Stimulated activated naive B cell treated with anti-CD40 and anti-IgM and Interleukin-4, amounts not matched to agents 10 μg/mL and 1 μg/mL and 100 μg/mL, for 72 hours (primary cell): ENCODE data around the gene RCAN2.
"Not testable (repeated sequence)": the region's sequence is repeated elsewhere in the genome, so short reads cannot be mapped to it uniquely, and the experiment has no call there.

Source experiments
- ATAC-seq, 2 donors: fragments of 150-1000 bp; cut with Tn5 transposase; replicated peaks; 2 replicates each; pipeline ENCODE4 v1.10.0; 2021; ENCODE audit warnings: moderate library complexity in 1 of 2
- DNase-seq: peaks from one replicate; pipeline ENCODE4 v3.0.0; 2021
- H3K27ac Mint-ChIP-seq: one replicate; pipeline ENCODE4 v1.8.0; 2022; ENCODE audit warnings: mild to moderate bottlenecking, mixed read lengths
- H3K27me3 Mint-ChIP-seq, 2 donors: one replicate each; pipeline ENCODE4 v1.8.0; 2022; ENCODE audit warnings: mixed read lengths in 2 of 2
- H3K36me3 Mint-ChIP-seq, 2 donors: one replicate each; pipeline ENCODE4 v1.8.0; 2022; ENCODE audit warnings: mixed read lengths in 2 of 2, mild to moderate bottlenecking in 1 of 2
- H3K4me1 Mint-ChIP-seq, 2 donors: one replicate each; pipeline ENCODE4 v1.8.0; 2022; ENCODE audit warnings: mixed read lengths in 2 of 2, mild to moderate bottlenecking in 1 of 2
- H3K4me3 Mint-ChIP-seq, 2 donors: one replicate each; pipeline ENCODE4 v1.8.0; 2022; ENCODE audit warnings: mild to moderate bottlenecking in 2 of 2, mixed read lengths in 2 of 2, moderate library complexity in 1 of 2
- H3K9me3 Mint-ChIP-seq, 2 donors: one replicate each; pipeline ENCODE4 v1.8.0; 2022; ENCODE audit warnings: mixed read lengths in 2 of 2, mild to moderate bottlenecking in 1 of 2

The RCAN2 gene

DNA sequence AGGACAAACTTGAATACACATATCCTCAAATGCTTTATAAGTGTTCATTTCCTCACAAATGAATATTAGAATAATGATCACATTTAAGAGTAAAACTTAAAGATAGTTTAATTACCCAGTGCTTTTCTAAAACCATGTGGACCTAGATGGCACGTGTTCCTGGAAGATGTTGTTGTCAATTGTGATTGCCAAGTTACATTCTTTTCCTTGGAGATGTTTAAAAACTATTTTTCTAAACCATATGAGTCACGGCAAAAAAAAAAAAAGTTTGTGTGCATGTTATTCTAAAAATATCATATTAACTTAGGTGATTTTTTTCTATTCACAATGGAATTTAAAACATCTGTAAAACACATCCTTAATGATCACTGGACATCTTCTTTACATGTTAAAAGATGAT, 51.1 kb downstream of the RCAN2 start:
- Mint-ChIP-seq H3K9me3 (peaks cover 3 to 4% of the 10 kb centered on the region in 2 donors), H3K27me3 (peaks cover 0 to 11% of the 10 kb centered on the region in 2 donors), H3K4me1 (no peaks in the 10 kb centered on the region), H3K36me3 (no peaks in the 10 kb centered on the region), H3K27ac (no peak overlapping the region), H3K4me3 (no peak overlapping the region)
- DNase-seq, result no peak
- no peak for ATAC-seq

DNA sequence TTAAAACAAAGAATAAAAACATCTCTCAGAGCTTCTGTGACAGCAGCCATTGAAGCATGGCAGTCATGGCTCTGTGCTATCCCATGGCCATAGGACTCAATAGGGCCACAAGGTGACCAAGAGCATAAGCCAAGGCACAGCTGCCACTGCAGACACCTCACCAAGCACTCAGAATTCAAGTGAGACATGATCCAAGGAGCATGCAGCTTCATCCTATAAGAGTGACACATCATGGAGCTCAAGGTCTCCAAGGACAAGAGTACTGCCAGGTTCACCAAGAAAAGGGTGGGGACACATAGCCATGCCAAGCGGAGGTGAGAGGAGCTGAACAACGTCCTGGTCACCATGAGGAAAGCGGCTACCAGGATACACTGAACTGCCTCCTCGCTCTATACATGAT, 53.0 kb downstream of the RCAN2 start:
- peaks cover 0 to 2% of the 10 kb centered on the region in 2 donors for H3K27me3 Mint-ChIP-seq
- no peak overlapping the region for H3K4me3 Mint-ChIP-seq
- no peaks in the 10 kb centered on the region for H3K9me3 Mint-ChIP-seq
- H3K27ac Mint-ChIP-seq, result no peak overlapping the region
- no peaks in the 10 kb centered on the region for H3K36me3 Mint-ChIP-seq
- no peak for DNase-seq
- ATAC-seq, result no peak
- H3K4me1 Mint-ChIP-seq, result no peaks in the 10 kb centered on the region

DNA sequence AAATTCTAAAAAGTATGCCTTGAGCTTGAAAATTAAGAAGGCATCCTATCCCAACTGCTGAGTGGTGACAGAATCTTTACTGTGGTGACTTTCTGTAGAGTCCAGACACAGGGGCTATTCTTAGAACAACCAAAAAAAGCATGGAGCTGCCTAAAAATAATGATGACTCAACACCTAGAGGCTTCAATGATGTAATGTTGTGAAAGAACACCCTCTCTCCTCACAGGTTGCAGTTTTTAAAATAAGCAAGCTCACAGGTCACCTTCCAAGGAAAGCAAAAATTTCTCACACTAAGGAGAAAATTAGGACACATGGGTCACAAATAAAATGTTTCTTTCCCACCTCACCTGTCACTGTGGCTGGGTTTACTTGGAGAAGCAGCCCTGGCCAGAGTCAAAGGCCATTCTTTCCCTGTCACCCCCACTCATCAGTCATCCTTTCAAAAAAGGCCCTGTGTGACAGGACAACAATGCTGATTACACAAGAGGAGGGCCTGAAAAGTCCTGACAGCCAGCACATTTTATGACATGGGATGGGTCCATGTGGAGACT, 53.5 kb downstream of the RCAN2 start:
- H3K27ac Mint-ChIP-seq, result no peak overlapping the region
- H3K27me3 Mint-ChIP-seq, result peaks cover 0 to 4% of the 10 kb centered on the region in 2 donors
- no peak for ATAC-seq
- no peaks in the 10 kb centered on the region for H3K9me3 Mint-ChIP-seq
- no peak for DNase-seq
- no peaks in the 10 kb centered on the region for H3K4me1 Mint-ChIP-seq
- no peaks in the 10 kb centered on the region for H3K36me3 Mint-ChIP-seq
- no peak overlapping the region for H3K4me3 Mint-ChIP-seq

DNA sequence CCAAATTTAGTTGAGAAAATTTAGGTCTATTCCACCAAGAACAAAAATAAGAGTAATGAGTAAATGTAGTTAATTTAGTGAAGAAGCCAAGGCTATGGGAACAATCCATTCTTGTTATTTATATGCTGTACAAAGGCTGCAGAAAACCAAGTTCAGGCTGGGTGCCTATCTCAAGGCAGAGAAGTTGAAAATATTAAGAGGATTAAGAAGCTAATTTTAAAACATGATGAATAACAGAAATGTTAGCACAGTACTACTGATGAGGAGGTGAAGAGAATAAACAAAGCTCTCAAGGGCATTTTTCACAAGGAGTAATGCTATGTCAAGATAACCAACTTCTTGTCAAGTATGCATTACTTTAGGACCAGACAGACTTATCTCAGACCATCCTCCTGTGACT, 68.6 kb downstream of the RCAN2 start:
- H3K4me1 Mint-ChIP-seq, result no peaks in the 10 kb centered on the region
- H3K27ac Mint-ChIP-seq, result no peak overlapping the region
- DNase-seq (no peak), ATAC-seq (no peak)
- H3K9me3 Mint-ChIP-seq, result no peaks in the 10 kb centered on the region
- H3K4me3 Mint-ChIP-seq, result no peak overlapping the region
- H3K36me3 Mint-ChIP-seq, result no peaks in the 10 kb centered on the region
- H3K27me3 Mint-ChIP-seq, result peaks cover 17 to 22% of the 10 kb centered on the region in 2 donors

DNA sequence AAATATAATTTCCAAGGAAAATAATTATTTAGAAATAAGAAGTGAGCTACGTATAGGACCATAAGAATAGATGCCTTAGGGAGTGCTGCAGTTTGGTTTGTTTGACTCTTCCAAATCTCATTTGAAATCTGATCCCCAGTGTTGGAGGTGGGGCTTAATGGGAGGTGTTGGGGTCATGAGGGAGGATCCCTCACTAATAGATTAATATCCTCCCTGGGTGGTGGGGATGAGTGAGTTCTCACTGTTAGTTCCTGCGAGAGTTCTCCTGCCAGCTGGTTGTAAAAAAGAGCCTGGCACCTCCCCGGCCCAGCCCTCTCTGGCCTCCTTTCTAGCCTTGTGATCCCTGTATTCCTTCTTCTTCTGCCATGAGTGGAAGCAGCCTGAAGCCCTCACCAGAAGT, 69.3 kb downstream of the RCAN2 start:
- Mint-ChIP-seq H3K4me3 (no peak overlapping the region), H3K4me1 (no peaks in the 10 kb centered on the region), H3K36me3 (no peaks in the 10 kb centered on the region), H3K27ac (no peak overlapping the region), H3K27me3 (peaks cover 17 to 22% of the 10 kb centered on the region in 2 donors), H3K9me3 (no peaks in the 10 kb centered on the region)
- DNase-seq, result no peak
- no peak for ATAC-seq

DNA sequence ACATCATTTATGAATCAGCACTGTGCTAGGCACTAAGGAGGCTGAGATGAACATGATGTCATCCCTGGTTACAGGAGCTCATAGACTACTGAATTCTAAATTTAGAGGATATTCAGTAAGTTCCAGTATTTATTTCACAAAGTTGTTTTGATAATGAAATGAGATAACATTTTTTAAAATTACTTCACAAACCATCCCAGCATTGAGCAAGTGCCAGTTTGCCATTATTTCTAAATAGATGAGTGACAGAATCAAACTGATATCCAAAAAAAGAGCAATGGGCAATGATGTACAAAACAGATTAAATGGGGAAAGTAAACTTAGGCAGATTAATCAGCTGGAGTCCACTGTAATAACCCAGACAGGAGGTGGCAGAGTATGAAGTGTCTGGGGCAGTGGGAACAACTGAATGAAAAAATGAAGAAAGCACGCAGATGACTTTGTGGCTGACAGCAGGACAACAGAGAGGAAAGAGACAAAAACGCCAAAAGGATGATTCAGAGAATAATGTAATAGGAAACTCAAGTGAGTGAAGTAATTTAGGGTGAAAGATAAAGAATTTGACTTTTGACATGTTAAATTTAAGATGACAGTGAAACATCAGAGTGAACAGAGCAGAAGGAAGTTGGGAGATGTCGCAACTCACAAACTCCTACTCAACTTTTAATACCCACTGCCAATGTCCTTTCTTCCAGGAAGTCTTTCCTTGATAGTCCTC, 70.2 kb downstream of the RCAN2 start:
- DNase-seq (no peak), ATAC-seq (no peak)
- H3K9me3 Mint-ChIP-seq, result no peaks in the 10 kb centered on the region
- H3K4me3 Mint-ChIP-seq, result no peak overlapping the region
- H3K27ac Mint-ChIP-seq, result no peak overlapping the region
- peaks cover 17% of the 10 kb centered on the region in 2 donors for H3K27me3 Mint-ChIP-seq
- no peaks in the 10 kb centered on the region for H3K36me3 Mint-ChIP-seq
- H3K4me1 Mint-ChIP-seq, result no peaks in the 10 kb centered on the region

DNA sequence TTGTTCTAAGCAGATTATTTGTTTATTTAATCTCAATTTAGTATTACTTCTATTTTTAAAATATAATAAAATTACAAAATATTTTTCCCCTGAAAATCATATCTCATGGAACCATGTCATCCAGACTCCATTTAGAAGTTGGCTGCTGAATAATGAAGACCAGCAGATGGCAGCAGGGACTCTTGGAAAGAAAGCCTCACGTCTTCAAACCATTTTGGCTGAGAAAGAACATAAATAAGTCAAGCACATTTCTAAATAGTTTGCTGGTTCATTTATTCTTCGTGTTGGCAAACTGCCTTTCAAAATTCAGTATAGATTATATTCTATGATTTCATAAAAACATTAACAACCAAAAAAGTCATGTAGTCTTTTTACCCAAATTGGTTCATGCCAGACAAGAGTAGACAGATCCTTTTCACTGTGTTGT, 71.7 kb downstream of the RCAN2 start:
- Mint-ChIP-seq H3K4me3 (no peak overlapping the region), H3K9me3 (no peaks in the 10 kb centered on the region), H3K27ac (no peak overlapping the region), H3K4me1 (peaks cover 0 to 2% of the 10 kb centered on the region in 2 donors), H3K36me3 (no peaks in the 10 kb centered on the region), H3K27me3 (peaks cover 16 to 17% of the 10 kb centered on the region in 2 donors)
- DNase-seq, result peak; percentile 15
- peak in 1 of 2 donors; percentile 50 for ATAC-seq

DNA sequence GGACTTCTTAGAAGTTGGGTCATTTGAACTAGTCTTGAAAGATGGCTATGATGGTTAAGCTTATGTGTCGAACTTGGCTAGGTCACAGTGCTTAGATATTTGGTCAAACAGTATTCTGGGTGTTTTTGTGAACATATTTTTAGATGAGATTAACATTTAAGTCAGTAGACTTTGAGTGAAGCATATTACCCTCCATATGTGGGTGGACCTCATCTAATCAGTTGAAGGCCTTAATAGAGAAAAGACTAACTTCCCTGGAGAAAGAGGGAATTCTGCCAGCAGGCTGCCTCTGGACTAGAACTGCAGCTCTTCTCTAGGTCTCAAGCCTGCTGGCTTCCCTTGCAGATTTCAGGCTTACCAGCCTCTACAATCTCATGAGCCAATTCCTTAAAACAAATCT, 76.9 kb downstream of the RCAN2 start:
- H3K36me3 Mint-ChIP-seq, result no peaks in the 10 kb centered on the region
- peaks cover 0 to 2% of the 10 kb centered on the region in 2 donors for H3K4me1 Mint-ChIP-seq
- H3K4me3 Mint-ChIP-seq, result no peak overlapping the region
- DNase-seq (no peak), ATAC-seq (no peak)
- H3K27me3 Mint-ChIP-seq, result peaks cover 0 to 3% of the 10 kb centered on the region in 2 donors
- no peaks in the 10 kb centered on the region for H3K9me3 Mint-ChIP-seq
- H3K27ac Mint-ChIP-seq, result no peak overlapping the region

DNA sequence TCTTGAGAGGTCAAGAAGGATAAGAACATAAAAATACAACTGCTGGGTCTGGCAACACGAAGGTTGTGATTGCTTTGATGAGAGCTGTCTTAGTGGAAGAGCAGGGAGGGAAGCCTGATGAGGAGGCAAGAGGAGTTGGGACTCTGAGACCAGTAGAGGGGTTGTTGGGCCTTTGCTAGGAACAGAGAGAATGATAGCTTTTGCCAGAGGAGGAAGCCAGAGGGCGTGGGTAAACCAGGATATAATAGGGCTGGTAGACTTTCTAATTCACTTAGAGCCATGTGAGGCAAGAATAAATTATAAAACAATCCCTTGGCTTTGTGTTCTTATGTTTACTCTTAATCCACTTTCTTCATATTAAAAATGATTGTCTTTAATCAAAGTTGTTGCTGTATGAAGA, 78.6 kb downstream of the RCAN2 start:
- Mint-ChIP-seq H3K4me3 (no peak overlapping the region), H3K4me1 (peaks cover 0 to 2% of the 10 kb centered on the region in 2 donors), H3K27ac (no peak overlapping the region), H3K27me3 (no peaks in the 10 kb centered on the region), H3K9me3 (no peaks in the 10 kb centered on the region), H3K36me3 (no peaks in the 10 kb centered on the region)
- no peak for DNase-seq
- ATAC-seq, result no peak

DNA sequence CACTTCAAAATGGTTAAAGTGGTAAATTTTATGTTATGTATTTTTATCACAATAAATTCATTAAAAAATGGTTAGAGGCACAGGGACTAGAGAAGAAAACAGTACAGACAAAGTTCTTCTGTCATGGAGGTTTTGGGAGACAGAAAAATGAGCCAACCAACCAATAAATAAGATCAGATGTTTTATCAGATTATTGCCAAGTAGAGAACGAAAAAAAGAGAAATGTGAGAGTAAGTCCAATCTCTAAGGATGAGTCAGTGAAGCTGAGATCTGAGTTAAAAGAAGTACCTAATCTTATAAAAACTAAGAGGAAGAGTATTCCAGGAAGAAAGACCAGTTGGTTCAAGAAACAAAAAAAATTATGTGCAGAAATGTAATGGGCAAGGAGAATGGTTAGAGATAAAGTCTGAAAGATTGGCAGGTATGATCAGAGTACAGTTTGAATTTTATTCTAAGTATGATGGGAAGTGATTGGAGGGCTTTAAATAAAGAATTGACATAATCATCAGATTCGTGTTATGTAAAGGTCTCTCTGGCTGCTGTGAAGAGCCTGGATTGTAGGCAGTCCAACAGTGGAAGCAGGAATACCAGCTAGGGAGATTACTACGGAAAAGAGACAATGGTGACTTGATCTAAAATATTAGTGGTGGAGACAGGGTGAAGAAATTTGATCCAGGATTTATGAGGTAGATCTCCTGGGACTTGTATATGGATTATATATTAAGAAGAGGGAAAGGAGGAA, 79.6 kb downstream of the RCAN2 start:
- no peak overlapping the region for H3K4me3 Mint-ChIP-seq
- no peaks in the 10 kb centered on the region for H3K36me3 Mint-ChIP-seq
- H3K27me3 Mint-ChIP-seq, result peaks cover 0 to 5% of the 10 kb centered on the region in 2 donors
- no peak for ATAC-seq
- H3K4me1 Mint-ChIP-seq, result peaks cover 0 to 4% of the 10 kb centered on the region in 2 donors
- H3K9me3 Mint-ChIP-seq, result no peaks in the 10 kb centered on the region
- DNase-seq, result no peak
- H3K27ac Mint-ChIP-seq, result no peak overlapping the region

DNA sequence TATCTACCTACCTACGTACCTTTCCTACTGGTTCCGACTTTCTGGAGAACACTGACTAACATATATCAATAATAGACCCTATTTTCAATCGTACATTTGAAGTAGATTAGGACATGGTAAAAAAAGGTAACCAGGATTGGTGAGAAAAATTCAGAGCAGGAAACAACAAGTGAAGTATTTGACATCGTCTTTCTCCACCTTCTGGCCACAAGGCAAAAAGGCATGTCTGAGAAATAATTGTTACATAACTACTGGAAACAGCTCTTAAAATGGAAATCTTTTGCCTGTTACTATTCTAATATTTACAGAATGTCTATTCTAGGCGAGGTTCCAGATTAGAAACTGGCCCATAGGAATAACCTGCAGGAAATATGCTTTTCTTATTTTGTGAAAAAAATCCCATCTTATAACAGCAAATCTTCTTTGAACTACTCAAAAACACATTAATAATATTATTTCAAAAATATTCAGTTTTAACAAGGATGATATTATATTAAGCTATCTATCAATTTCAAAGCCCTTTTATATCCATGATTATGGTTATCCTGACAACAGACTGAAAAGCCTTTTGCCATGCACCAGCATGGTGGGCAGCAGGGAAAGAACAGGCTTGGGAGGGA, 80.8 kb downstream of the RCAN2 start:
- no peak overlapping the region for H3K27ac Mint-ChIP-seq
- DNase-seq, result no peak
- peak in 1 of 2 donors; percentile 42 for ATAC-seq

DNA sequence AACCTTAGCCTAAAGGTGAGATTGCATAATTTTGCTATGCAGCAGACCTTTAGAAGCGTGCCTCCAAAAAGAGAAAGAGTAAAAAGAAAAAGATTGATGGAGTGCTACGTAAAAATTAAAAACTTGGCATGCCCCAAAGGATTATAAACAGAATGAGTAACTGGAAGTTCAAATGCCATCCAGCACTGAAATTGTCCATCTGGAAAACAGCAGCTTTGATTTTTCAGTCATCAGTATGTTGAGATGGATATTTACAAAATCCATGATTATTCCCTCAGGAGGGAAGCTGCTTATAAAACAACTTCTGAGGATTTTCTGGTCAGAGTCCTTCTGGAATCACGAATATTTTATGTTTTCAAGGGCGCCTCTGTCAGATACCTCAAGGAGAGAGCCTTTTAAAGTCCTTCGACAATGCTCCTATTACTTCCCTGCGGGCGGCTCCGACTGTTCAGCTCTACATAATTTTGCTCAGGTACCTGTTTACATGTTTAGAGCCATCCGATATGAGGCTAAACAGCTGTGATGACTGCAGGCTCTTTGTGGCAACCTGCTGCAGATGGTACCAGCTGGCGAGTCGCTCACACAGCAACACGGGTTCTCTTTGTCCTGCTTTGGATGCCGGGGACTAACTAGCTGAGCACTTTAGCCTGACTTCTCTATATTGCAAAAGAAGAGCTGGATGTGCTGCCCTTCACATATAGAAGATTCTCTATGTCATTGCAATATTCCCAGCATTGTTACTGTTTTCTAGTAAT, 83.3 kb downstream of the RCAN2 start:
- H3K4me1 Mint-ChIP-seq, result peaks cover 0 to 2% of the 10 kb centered on the region in 2 donors
- ATAC-seq (no peak), DNase-seq (no peak)
- H3K27ac Mint-ChIP-seq, result no peak overlapping the region
- H3K9me3 Mint-ChIP-seq, result peaks cover 0 to 1% of the 10 kb centered on the region in 2 donors
- H3K36me3 Mint-ChIP-seq, result no peaks in the 10 kb centered on the region
- H3K27me3 Mint-ChIP-seq, result peaks cover 0 to 5% of the 10 kb centered on the region in 2 donors
- H3K4me3 Mint-ChIP-seq, result no peak overlapping the region

More for the DNA sequence above, 80.8 kb downstream of the RCAN2 start:
- H3K9me3 Mint-ChIP-seq, result no peaks in the 10 kb centered on the region
- H3K27me3 Mint-ChIP-seq, result peaks cover 0 to 5% of the 10 kb centered on the region in 2 donors
- H3K4me3 Mint-ChIP-seq, result no peak overlapping the region
- H3K4me1 Mint-ChIP-seq, result peaks cover 0 to 4% of the 10 kb centered on the region in 2 donors
- no peaks in the 10 kb centered on the region for H3K36me3 Mint-ChIP-seq

DNA sequence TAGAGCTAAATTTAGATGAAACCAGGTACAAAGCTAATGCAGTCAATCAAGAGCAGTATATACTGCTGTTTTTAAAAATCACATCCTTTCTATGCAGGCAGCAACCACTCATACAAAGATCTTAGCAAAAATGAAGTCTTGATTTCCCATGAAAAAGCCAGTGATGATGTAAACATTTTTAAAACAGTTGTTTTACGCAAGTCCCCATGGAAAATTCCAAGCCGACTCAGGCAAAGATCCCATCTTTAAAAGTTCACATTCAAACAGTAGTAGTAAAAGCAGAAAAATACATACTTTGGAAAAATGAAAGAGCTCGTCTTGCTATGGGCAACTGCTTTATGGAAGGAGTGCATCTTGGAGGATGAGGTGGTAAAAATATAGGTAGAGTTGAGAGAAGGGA, 84.0 kb downstream of the RCAN2 start:
- no peak for ATAC-seq
- Mint-ChIP-seq H3K36me3 (no peaks in the 10 kb centered on the region), H3K4me1 (peaks cover 0 to 2% of the 10 kb centered on the region in 2 donors), H3K27ac (no peak overlapping the region), H3K9me3 (peaks cover 0 to 1% of the 10 kb centered on the region in 2 donors), H3K4me3 (no peak overlapping the region), H3K27me3 (peaks cover 5% of the 10 kb centered on the region in 2 donors)
- DNase-seq, result no peak

DNA sequence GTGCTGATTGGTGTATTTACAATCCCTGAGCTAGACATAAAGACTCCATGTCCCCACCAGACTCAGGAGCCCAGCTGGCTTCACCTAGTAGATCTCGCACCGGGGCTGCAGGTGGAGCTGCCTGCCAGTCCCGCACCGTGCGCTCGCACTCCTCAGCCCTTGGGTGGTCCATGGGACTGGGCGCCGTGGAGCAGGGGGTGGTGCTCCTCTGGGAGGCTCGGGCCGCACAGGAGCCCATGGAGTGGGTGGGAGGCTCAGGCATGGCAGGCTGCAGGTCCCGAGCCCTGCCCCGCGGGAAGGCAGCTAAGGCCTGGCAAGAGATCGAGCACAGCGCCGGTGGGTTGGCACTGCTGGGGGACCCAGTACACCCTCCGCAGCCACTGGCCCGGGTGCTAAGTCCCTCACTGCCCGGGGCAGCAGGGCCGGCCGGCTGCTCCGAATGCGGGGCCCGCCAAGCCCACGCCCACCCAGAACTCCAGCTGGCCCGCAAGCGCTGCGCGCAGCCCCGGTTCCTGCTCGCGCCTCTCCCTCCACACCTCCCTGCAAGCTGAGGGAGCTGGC, 85.5 kb downstream of the RCAN2 start:
- not testable (repeated sequence) for DNase-seq, ATAC-seq

More for the DNA sequence above, 85.5 kb downstream of the RCAN2 start:
- not testable (repeated sequence) for H3K4me1 Mint-ChIP-seq, H3K27ac Mint-ChIP-seq, H3K9me3 Mint-ChIP-seq, H3K27me3 Mint-ChIP-seq, H3K36me3 Mint-ChIP-seq, H3K4me3 Mint-ChIP-seq
